ENCODE results near the gene ZNF460. TPM values are rescaled to one million over a fixed set of nuclear protein-coding genes. Genes with fewer than 3 reads are reported as not detected.

ZNF460 gene
- total and polyA plus RNA-seq, 2 of the 4 experiments (the other 2 are of a cell fraction): 3.6 to 55.2 TPM

GRCh38 chr19:57314146-57314545 is 33.9 kb downstream of the ZNF460 start:
- Histone ChIP-seq H3K18ac (ENCODE audit: low read depth, low read length) (no peak overlapping the region), H3K56ac (ENCODE audit: extremely low read depth, insufficient read depth, low read length) (no peak overlapping the region), H2BK20ac (ENCODE audit: low read depth, low read length) (no peak overlapping the region), H3K4me3 (ENCODE audit: insufficient read depth, low read depth, low read length) (no peak overlapping the region), H2BK15ac (ENCODE audit: low read depth, low read length) (no peak overlapping the region), H3K4me2 (ENCODE audit: low read depth, low read length) (no peak overlapping the region), H3K9ac (ENCODE audit: low read depth, low read length) (no peak overlapping the region), H2BK5ac (ENCODE audit: low read depth, low read length, poor library complexity, severe bottlenecking) (no peak overlapping the region), H3K4ac (ENCODE audit: low read depth, low read length) (no peak overlapping the region), H3K27ac (ENCODE audit: insufficient read depth, low read length) (no peak overlapping the region), H3K9me3 (ENCODE audit: control insufficient read depth, insufficient read depth, low read length) (no peaks in the 10 kb centered on the region), H2AK9ac (replicated peaks; ENCODE audit: low read depth, low read length, poor library complexity) (no peak overlapping the region), H4K20me1 (ENCODE audit: insufficient read depth, low read length) (no peaks in the 10 kb centered on the region), H2BK120ac (ENCODE audit: low read depth, low read length) (no peak overlapping the region), H3K9me1 (ENCODE audit: insufficient read depth, low read length) (no peaks in the 10 kb centered on the region), H3K27me3 (ENCODE audit: control insufficient read depth, insufficient read depth, low read length) (peaks cover 12% of the 10 kb centered on the region), H2AK5ac (ENCODE audit: low read depth, low read length) (no peak overlapping the region), H3K4me1 (ENCODE audit: control insufficient read depth, insufficient read depth, low read length) (no peaks in the 10 kb centered on the region; the same call in 1 of the 2 replicates), H2AFZ (replicated peaks; ENCODE audit: low read length, poor library complexity) (no peak overlapping the region), H3K23ac (ENCODE audit: low read depth, low read length) (no peak overlapping the region), H3K79me1 (ENCODE audit: low read depth in 1 of 2, low read length in 2 of 2) (no peaks in the 10 kb centered on the region), H4K8ac (ENCODE audit: low read depth in 2 of 2, low read length in 2 of 2) (no peak overlapping the region), H3K14ac (replicated peaks; ENCODE audit: low read depth, low read length) (no peak overlapping the region), H4K91ac (ENCODE audit: insufficient read depth, low read depth, low read length) (no peak overlapping the region), H4K5ac (ENCODE audit: low read depth, low read length) (no peak overlapping the region), H3K36me3 (ENCODE audit: control insufficient read depth, insufficient read depth, low read length) (no peaks in the 10 kb centered on the region)
- TF ChIP-seq MXI1 (IDR thresholded peaks at IDR 0.05; ENCODE audit: borderline replicate concordance, low read depth, low read length) (no peak), POLR2A (IDR thresholded peaks at IDR 0.05; ENCODE audit: low read depth, low read length) (no peak), CEBPB (IDR thresholded peaks at IDR 0.05; ENCODE audit: low read depth, low read length) (peak; percentile 16; the same call in 1 of the 2 replicates), FOS (IDR thresholded peaks at IDR 0.05; ENCODE audit: low read depth, low read length) (no peak)
- ChIA-PET CTCF (no interaction called here), POLR2A (ENCODE audit: unreplicated experiment) (no interaction called here)
- intact Hi-C loops (cut with micrococcal nuclease) (no loop called here), in situ Hi-C loops (cut with MboI; ENCODE audit: low sequenced_read_pairs) (no loop called here), dilution Hi-C loops (cut with HindIII; ENCODE audit: low sequenced_read_pairs, unreplicated experiment) (no loop called here)
- WGBS, 2 experiments (ENCODE audit: extremely low coverage in 2 of 2, insufficient read length in 1 of 2): no CpG with 5 or more reads among the region's 4 CpGs
- ATAC-seq (ENCODE audit: low read depth) (no peak), DNase-seq (no peak)
- no TSS peak for BruUV-seq (replicated peaks)

Data from IMR-90 (cell line).